HG02610 (cell line): ENCODE results near the gene RAPGEF4.
"Not testable (repeated sequence)": the region's sequence is repeated elsewhere in the genome, so short reads cannot be mapped to it uniquely, and the experiment has no call there.

Experiments used
- ATAC-seq: cut with Tn5 transposase; IDR thresholded peaks from one replicate; pipeline ENCODE4 v1.9.1; 2021; ENCODE audit warnings: mild to moderate bottlenecking, moderate library complexity; ENCODE audit not compliant: unreplicated experiment

The RAPGEF4 gene

GRCh38 chr2:172770887-172771286 lies 35.2 kb downstream of the RAPGEF4 start:
- no peak for ATAC-seq

GRCh38 chr2:172772633-172773032 lies 37.0 kb downstream of the RAPGEF4 start:
- no peak for ATAC-seq

- no peak for ATAC-seq
Measured at GRCh38 chr2:172774302-172774701, 38.7 kb downstream of the RAPGEF4 start.

GRCh38 chr2:172775319-172775718 lies 39.7 kb downstream of the RAPGEF4 start:
- ATAC-seq, result no peak

- ATAC-seq, result no peak
Measured at GRCh38 chr2:172777431-172777830, 41.8 kb downstream of the RAPGEF4 start.

GRCh38 chr2:172782506-172783164 lies 47.0 kb downstream of the RAPGEF4 start:
- ATAC-seq, result no peak

- no peak for ATAC-seq
Measured at GRCh38 chr2:172783165-172783898, 47.7 kb downstream of the RAPGEF4 start.

GRCh38 chr2:172788871-172789270 lies 53.2 kb downstream of the RAPGEF4 start:
- ATAC-seq, result no peak

- ATAC-seq, result no peak
Measured at GRCh38 chr2:172790404-172790803, 54.8 kb downstream of the RAPGEF4 start.

GRCh38 chr2:172791953-172792352 lies 56.3 kb downstream of the RAPGEF4 start:
- ATAC-seq, result no peak

- ATAC-seq, result no peak
Measured at GRCh38 chr2:172792711-172793110, 57.1 kb downstream of the RAPGEF4 start.

- not testable (repeated sequence) for ATAC-seq
Measured at GRCh38 chr2:172803308-172803707, 67.7 kb downstream of the RAPGEF4 start.

GRCh38 chr2:172804423-172804822 lies 68.8 kb downstream of the RAPGEF4 start:
- no peak for ATAC-seq

GRCh38 chr2:172806493-172806892 lies 70.8 kb downstream of the RAPGEF4 start:
- no peak for ATAC-seq

- no peak for ATAC-seq
Measured at GRCh38 chr2:172806996-172807395, 71.4 kb downstream of the RAPGEF4 start.

GRCh38 chr2:172808156-172808555 lies 72.5 kb downstream of the RAPGEF4 start:
- no peak for ATAC-seq

- no peak for ATAC-seq
Measured at GRCh38 chr2:172811027-172811426, 75.4 kb downstream of the RAPGEF4 start.

GRCh38 chr2:172812158-172812744 lies 76.6 kb downstream of the RAPGEF4 start:
- ATAC-seq, result no peak

GRCh38 chr2:172813314-172813888 lies 77.8 kb downstream of the RAPGEF4 start:
- no peak for ATAC-seq

GRCh38 chr2:172817411-172817810 lies 81.8 kb downstream of the RAPGEF4 start:
- no peak for ATAC-seq

- no peak for ATAC-seq
Measured at GRCh38 chr2:172819943-172820342, 84.3 kb downstream of the RAPGEF4 start.
